HepG2 (cell line): ENCODE measurements around the gene PPP1R1B. TPM values are rescaled to one million over a fixed set of nuclear protein-coding genes. Genes with fewer than 3 reads are reported as not detected.
A peak's percentile ranks its signal among the peaks of the same experiment; 100 is the strongest.

Experiments
- ATF6 ChIP-seq: sonication (generic); formaldehyde crosslinking; conservative IDR thresholded peaks from 2 replicates; pipeline ENCODE4 v1.4.0; 2020; ENCODE audit warnings: missing genetic modification reagents
- CEBPZ ChIP-seq: IDR thresholded peaks from 2 replicates; pipeline ENCODE4 v1.6.1; 2012; ENCODE audit warnings: low read length, improper control_type of control experiment
- ESRRA ChIP-seq: sonication (generic); formaldehyde crosslinking; IDR thresholded peaks from 2 replicates; pipeline ENCODE4 v1.5.1; 2020; ENCODE audit warnings: mild to moderate bottlenecking, low read depth, missing genetic modification reagents
- FOXO1 ChIP-seq: sonication (generic); formaldehyde crosslinking; IDR thresholded peaks from 2 replicates; pipeline ENCODE4 v1.4.0; 2020; ENCODE audit warnings: missing genetic modification reagents
- HMGXB3 ChIP-seq: sonication (generic); formaldehyde crosslinking; IDR thresholded peaks from 2 replicates; pipeline ENCODE4 v1.4.0; 2020; ENCODE audit warnings: missing genetic modification reagents, borderline replicate concordance
- IKZF4 ChIP-seq: sonication (generic); formaldehyde crosslinking; IDR thresholded peaks from 2 replicates; pipeline ENCODE4 v1.5.1; 2020; ENCODE audit warnings: borderline replicate concordance, mild to moderate bottlenecking, low read depth, missing genetic modification reagents; ENCODE audit errors: not compliant biosample characterization
- MAFG ChIP-seq: sonication (generic); formaldehyde crosslinking; IDR thresholded peaks from 2 replicates; pipeline ENCODE4 v1.5.1; 2020; ENCODE audit warnings: mild to moderate bottlenecking, missing genetic modification reagents
- PCBP1 ChIP-seq: fragments of 200-400 bp; formaldehyde crosslinking; IDR thresholded peaks from 2 replicates; pipeline ENCODE4 v1.6.1; 2017; ENCODE audit warnings: mild to moderate bottlenecking, low read depth, low read length, borderline replicate concordance
- SALL1 ChIP-seq: sonication (generic); formaldehyde crosslinking; IDR thresholded peaks from 2 replicates; pipeline ENCODE4 v1.8.0; 2022; ENCODE audit warnings: mild to moderate bottlenecking, missing genetic modification reagents
- TRIM22 ChIP-seq: fragments of 450-650 bp; IDR thresholded peaks from 2 replicates; pipeline ENCODE4 v1.6.1; 2017
- ZNF224 ChIP-seq: sonication (generic); formaldehyde crosslinking; IDR thresholded peaks from 2 replicates; pipeline ENCODE4 v1.5.0; 2020; ENCODE audit warnings: mild to moderate bottlenecking, missing genetic modification reagents
- ZNF251 ChIP-seq: sonication (generic); formaldehyde crosslinking; IDR thresholded peaks from 2 replicates; pipeline ENCODE4 v1.9.0; 2021; ENCODE audit warnings: mild to moderate bottlenecking, missing genetic modification reagents
- ZNF720 ChIP-seq: sonication (generic); formaldehyde crosslinking; IDR thresholded peaks from 2 replicates; pipeline ENCODE4 v1.4.0; 2020; ENCODE audit warnings: missing genetic modification reagents
- polyA plus RNA-seq, 8 experiments: library from polyadenylated mRNA; depleted of rRNA in 3 of 8; stranded (reverse) in 7 of 8; unstranded in 1 of 8; fragments of >200 nt; fragmentation: Illumina TruSeq in 4 of 8; extraction: Trizol in 4 of 8; gene quantifications; 2 replicates each; pipeline versions ENCODE4 v1.2.1 to v1.2.3, GENCODE V29; 2011 to 2016; ENCODE audit warnings: low read depth in 4 of 8, missing spikeins in 1 of 8, mixed read lengths in 1 of 8; ENCODE audit not compliant: insufficient read depth in 1 of 8
- total RNA-seq, 5 experiments: library from RNA; depleted of rRNA; stranded (reverse); fragments of >200 nt; fragmentation: Illumina TruSeq; extraction: Trizol; gene quantifications; 2 replicates each; pipeline ENCODE4 v1.2.3, GENCODE V29; 2016; ENCODE audit warnings: low read depth in 1 of 5

The PPP1R1B gene
- total and polyA plus RNA-seq, 2 of the 13 experiments (the other 11 are each of a cell fraction or from before 2014, with no cell fraction given), result 0.08 TPM; not detected in 1

- TF ChIP-seq ATF6 (no peak), ESRRA (CRISPR knock-in tag) (peak; percentile 93; the same call in 1 of the 2 replicates), ZNF720 (no peak), ZNF251 (CRISPR knock-in tag) (no peak), MAFG (CRISPR knock-in tag) (no peak), SALL1 (CRISPR knock-in tag) (0 out of 2 replicates have a peak, but pooled peaks have one; percentile 38), ZNF224 (CRISPR knock-in tag) (no peak), TRIM22 (no peak), FOXO1 (no peak), PCBP1 (no peak), HMGXB3 (CRISPR knock-in tag) (no peak), CEBPZ (no peak), IKZF4 (no peak)
Observed at GRCh38 chr17:39618956-39619785, 7.6 kb upstream of the PPP1R1B start (continued).
